GM19193 (cell line): ENCODE results near the gene WDR73.

Experiments
- POLR2A ChIP-seq: IDR thresholded peaks from 4 replicates; pipeline ENCODE4 v1.6.1; 2011; ENCODE audit not compliant: insufficient read depth, insufficient read length; ENCODE audit errors: extremely low read depth

The WDR73 gene

GRCh38 chr15:84653910-84654688, at the start of gene WDR73:
WDR73 (minus strand) TSS chr15:84654283; CDS start chr15:84654274, 9 bp downstream.
- peak; percentile 71 for TF ChIP-seq POLR2A

GRCh38 chr15:84703808-84704207, 49.7 kb upstream of the WDR73 start:
- TF ChIP-seq POLR2A: no peak

- no peak for TF ChIP-seq POLR2A
Observed at GRCh38 chr15:84702961-84703482, 48.9 kb upstream of the WDR73 start.

GRCh38 chr15:84699538-84700191, 45.6 kb upstream of the WDR73 start:
- no peak for TF ChIP-seq POLR2A

- no peak for TF ChIP-seq POLR2A
Observed at GRCh38 chr15:84697236-84697990, 43.3 kb upstream of the WDR73 start.

GRCh38 chr15:84696757-84697156, 42.7 kb upstream of the WDR73 start:
- TF ChIP-seq POLR2A: no peak

- no peak for TF ChIP-seq POLR2A
Observed at GRCh38 chr15:84690342-84690741, 36.3 kb upstream of the WDR73 start.

- TF ChIP-seq POLR2A: no peak
Observed at GRCh38 chr15:84689858-84690257, 35.8 kb upstream of the WDR73 start.

- no peak for TF ChIP-seq POLR2A
Observed at GRCh38 chr15:84685304-84685703, 31.2 kb upstream of the WDR73 start.

GRCh38 chr15:84684092-84684491, 30.0 kb upstream of the WDR73 start:
- no peak for TF ChIP-seq POLR2A

GRCh38 chr15:84681831-84682230, 27.7 kb upstream of the WDR73 start:
- TF ChIP-seq POLR2A: no peak

GRCh38 chr15:84671211-84671610, 17.1 kb upstream of the WDR73 start:
- no peak for TF ChIP-seq POLR2A

- no peak for TF ChIP-seq POLR2A
Observed at GRCh38 chr15:84669726-84670125, 15.6 kb upstream of the WDR73 start.

- no peak for TF ChIP-seq POLR2A
Observed at GRCh38 chr15:84668221-84668982, 14.3 kb upstream of the WDR73 start.
